ENCODE data around the gene RCL1. TPM values are rescaled to one million over a fixed set of nuclear protein-coding genes. Genes with fewer than 3 reads are reported as not detected.
A peak's percentile ranks its signal among the peaks of the same experiment; 100 is the strongest.
"Not testable (repeated sequence)": the region's sequence is repeated elsewhere in the genome, so short reads cannot be mapped to it uniquely, and the experiment has no call there.

Gene RCL1
- total RNA-seq, 1 donor: 27.7 TPM

GRCh38 chr9:4769321-4770080 is 23.2 kb upstream of the RCL1 start:
- Histone ChIP-seq H3K4me1 (ENCODE audit: insufficient read depth, low read length) (no peaks in the 10 kb centered on the region), H3K9me3 (ENCODE audit: low read depth, low read length) (no peaks in the 10 kb centered on the region), H3K4me3 (ENCODE audit: low read length) (no peak overlapping the region), H3K27me3 (ENCODE audit: insufficient read depth, low read length) (no peaks in the 10 kb centered on the region)

GRCh38 chr9:4771788-4772187 is 21.0 kb upstream of the RCL1 start:
- no peaks in the 10 kb centered on the region for H3K4me1 ChIP-seq (ENCODE audit: insufficient read depth, low read length)
- H3K4me3 ChIP-seq (ENCODE audit: low read length): no peak overlapping the region
- no peaks in the 10 kb centered on the region for H3K27me3 ChIP-seq (ENCODE audit: insufficient read depth, low read length)
- H3K9me3 ChIP-seq (ENCODE audit: low read depth, low read length): no peaks in the 10 kb centered on the region

GRCh38 chr9:4774209-4774608 is 18.5 kb upstream of the RCL1 start:
- Histone ChIP-seq H3K27me3 (ENCODE audit: insufficient read depth, low read length) (no peaks in the 10 kb centered on the region), H3K4me1 (ENCODE audit: insufficient read depth, low read length) (no peaks in the 10 kb centered on the region), H3K4me3 (ENCODE audit: low read length) (no peak overlapping the region), H3K9me3 (ENCODE audit: low read depth, low read length) (no peaks in the 10 kb centered on the region)

DNA sequence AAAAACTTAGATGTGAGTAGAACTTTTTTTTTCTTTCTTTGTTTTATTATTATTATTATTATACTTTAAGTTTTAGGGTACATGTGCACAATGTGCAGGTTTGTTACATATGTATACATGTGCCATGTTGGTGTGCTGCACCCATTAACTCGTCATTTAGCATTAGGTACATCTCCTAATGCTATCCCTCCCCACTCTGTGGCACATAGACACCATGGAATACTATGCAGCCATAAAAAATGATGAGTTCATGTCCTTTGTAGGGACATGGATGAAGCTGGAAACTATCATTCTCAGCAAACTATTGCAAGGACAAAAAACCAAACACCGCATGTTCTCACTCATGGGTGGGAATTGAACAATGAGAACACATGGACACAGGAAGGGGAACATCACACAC is 17.8 kb upstream of the RCL1 start:
- H3K4me1 ChIP-seq (ENCODE audit: insufficient read depth, low read length); H3K4me3 ChIP-seq (ENCODE audit: low read length); H3K9me3 ChIP-seq (ENCODE audit: low read depth, low read length); H3K27me3 ChIP-seq (ENCODE audit: insufficient read depth, low read length): not testable (repeated sequence)

DNA sequence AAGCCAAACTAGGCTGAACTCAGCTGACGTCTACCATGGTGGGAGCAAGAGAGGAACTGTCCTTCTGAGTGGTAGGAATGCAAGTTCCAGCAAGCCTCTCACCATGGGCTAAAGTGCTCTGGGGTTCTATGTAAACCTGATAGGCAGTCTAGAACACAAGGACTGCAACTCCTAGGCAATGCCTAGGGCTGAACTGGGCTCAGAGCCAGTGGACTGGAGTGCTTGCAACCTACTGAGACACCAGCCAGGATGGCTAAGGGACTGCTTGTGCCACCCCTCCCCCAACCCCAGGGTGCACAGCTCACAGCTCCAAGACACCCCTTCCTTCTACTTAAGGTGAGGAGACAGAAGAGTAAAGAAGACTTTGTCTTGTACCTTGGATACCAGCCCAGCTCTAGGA is 12.1 kb upstream of the RCL1 start:
- no peaks in the 10 kb centered on the region for H3K4me1 ChIP-seq (ENCODE audit: insufficient read depth, low read length)
- no peaks in the 10 kb centered on the region for H3K27me3 ChIP-seq (ENCODE audit: insufficient read depth, low read length)
- no peaks in the 10 kb centered on the region for H3K9me3 ChIP-seq (ENCODE audit: low read depth, low read length)
- H3K4me3 ChIP-seq (ENCODE audit: low read length): no peak overlapping the region

- Histone ChIP-seq H3K4me3 (ENCODE audit: low read length) (no peak overlapping the region), H3K9me3 (ENCODE audit: low read depth, low read length) (no peaks in the 10 kb centered on the region), H3K27me3 (ENCODE audit: insufficient read depth, low read length) (no peaks in the 10 kb centered on the region), H3K4me1 (ENCODE audit: insufficient read depth, low read length) (no peaks in the 10 kb centered on the region)
These were observed 11.3 kb upstream of the RCL1 start for GRCh38 chr9:4781408-4781807.

- not testable (repeated sequence) for H3K4me3 ChIP-seq (ENCODE audit: low read length); H3K9me3 ChIP-seq (ENCODE audit: low read depth, low read length); H3K4me1 ChIP-seq (ENCODE audit: insufficient read depth, low read length); H3K27me3 ChIP-seq (ENCODE audit: insufficient read depth, low read length)
These were observed 9.6 kb upstream of the RCL1 start for GRCh38 chr9:4783191-4783590.

DNA sequence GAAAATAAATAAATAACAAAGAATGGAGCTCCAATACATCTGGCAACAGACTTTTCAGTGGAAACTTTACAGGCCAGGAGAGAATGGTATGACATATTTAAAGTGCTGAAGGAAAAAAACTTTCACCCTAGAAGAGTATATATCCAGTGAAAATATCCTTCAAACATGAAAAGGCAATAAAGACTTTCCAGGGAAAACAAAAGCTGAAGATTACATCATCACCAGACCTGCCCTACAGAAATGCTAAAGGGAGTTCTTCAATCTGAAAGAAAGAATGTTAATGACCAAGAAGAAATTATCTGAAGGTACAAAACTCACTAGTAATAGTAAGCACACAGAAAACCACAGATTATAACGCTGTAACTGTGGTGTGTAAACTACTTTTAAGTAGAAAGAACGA is 8.3 kb upstream of the RCL1 start:
- Histone ChIP-seq H3K9me3 (ENCODE audit: low read depth, low read length) (no peaks in the 10 kb centered on the region), H3K27me3 (ENCODE audit: insufficient read depth, low read length) (no peaks in the 10 kb centered on the region), H3K4me1 (ENCODE audit: insufficient read depth, low read length) (no peaks in the 10 kb centered on the region), H3K4me3 (ENCODE audit: low read length) (no peak overlapping the region)

DNA sequence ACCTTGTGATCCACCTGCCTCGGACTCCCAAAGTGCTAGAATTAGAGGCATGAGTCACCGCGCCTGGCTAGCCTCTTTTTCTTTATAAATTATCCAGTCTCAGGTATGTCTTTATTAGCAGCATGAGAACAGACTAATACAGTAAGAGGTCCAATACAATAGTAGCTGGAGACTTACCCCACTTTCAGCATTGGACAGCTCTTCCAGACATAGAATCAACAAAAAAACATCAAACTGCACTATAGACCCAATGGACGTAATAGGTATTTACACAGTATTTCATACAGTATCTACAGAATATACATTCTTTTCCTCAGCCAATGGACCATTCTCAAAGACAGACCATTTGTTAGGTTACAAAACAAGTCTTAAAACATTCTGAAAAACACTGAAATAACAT is 6.1 kb upstream of the RCL1 start:
- Histone ChIP-seq H3K4me3 (ENCODE audit: low read length) (no peak overlapping the region), H3K9me3 (ENCODE audit: low read depth, low read length) (no peaks in the 10 kb centered on the region), H3K27me3 (ENCODE audit: insufficient read depth, low read length) (no peaks in the 10 kb centered on the region), H3K4me1 (ENCODE audit: insufficient read depth, low read length) (no peaks in the 10 kb centered on the region)

DNA sequence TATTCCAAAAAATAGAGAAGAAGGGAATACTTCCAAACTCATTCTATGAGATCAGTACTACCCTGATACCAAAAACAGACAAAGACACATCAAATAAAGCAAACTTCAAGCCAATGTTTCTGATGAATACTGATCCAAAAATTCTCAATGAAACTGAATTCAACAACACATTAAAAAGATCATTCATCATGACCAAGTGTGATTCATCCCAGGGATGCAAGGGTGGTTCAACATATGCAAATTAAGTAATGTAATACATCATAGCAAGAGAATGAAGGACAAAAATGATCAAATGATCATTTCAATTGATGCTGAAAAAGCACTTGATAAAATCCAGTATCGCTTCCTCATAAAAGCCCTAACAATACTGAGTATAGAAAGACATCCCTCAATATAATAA is 4.9 kb upstream of the RCL1 start:
- no peak overlapping the region for H3K4me3 ChIP-seq (ENCODE audit: low read length)

DNA sequence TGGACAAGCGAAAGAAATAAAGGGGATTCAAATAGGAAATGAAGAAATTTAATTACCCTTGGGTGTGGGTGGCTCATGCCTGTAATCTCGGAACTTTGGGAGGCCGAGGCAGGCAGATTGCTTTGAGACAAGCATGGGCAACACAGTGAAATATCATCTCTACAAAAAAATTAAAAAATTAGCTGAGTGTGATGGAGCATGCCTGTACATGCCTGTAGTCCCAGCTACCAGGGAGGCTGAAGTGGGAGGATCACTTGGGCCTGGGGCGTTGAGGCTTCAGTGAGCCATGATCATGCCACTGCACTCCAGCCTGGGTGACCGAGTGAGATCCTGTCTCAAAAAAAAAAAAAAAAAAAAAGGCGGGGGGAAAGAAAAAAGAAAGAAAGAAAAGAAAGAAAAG is 4.0 kb upstream of the RCL1 start:
- no peaks in the 10 kb centered on the region for H3K9me3 ChIP-seq (ENCODE audit: low read depth, low read length)
- H3K4me1 ChIP-seq (ENCODE audit: insufficient read depth, low read length): peaks cover 12% of the 10 kb centered on the region
- no peak overlapping the region for H3K4me3 ChIP-seq (ENCODE audit: low read length)
- no peaks in the 10 kb centered on the region for H3K27me3 ChIP-seq (ENCODE audit: insufficient read depth, low read length)

More for the DNA sequence above, 4.9 kb upstream of the RCL1 start:
- Histone ChIP-seq H3K9me3 (ENCODE audit: low read depth, low read length) (no peaks in the 10 kb centered on the region), H3K4me1 (ENCODE audit: insufficient read depth, low read length) (peaks cover 6% of the 10 kb centered on the region), H3K27me3 (ENCODE audit: insufficient read depth, low read length) (no peaks in the 10 kb centered on the region)

GRCh38 chr9:4792054-4792571 is 631 bp upstream of the RCL1 start:
- Histone ChIP-seq H3K9me3 (ENCODE audit: low read depth, low read length) (no peaks in the 10 kb centered on the region), H3K27me3 (ENCODE audit: insufficient read depth, low read length) (no peaks in the 10 kb centered on the region), H3K4me3 (ENCODE audit: low read length) (peak overlapping the region; percentile 76), H3K4me1 (ENCODE audit: insufficient read depth, low read length) (peaks cover 27% of the 10 kb centered on the region)

DNA sequence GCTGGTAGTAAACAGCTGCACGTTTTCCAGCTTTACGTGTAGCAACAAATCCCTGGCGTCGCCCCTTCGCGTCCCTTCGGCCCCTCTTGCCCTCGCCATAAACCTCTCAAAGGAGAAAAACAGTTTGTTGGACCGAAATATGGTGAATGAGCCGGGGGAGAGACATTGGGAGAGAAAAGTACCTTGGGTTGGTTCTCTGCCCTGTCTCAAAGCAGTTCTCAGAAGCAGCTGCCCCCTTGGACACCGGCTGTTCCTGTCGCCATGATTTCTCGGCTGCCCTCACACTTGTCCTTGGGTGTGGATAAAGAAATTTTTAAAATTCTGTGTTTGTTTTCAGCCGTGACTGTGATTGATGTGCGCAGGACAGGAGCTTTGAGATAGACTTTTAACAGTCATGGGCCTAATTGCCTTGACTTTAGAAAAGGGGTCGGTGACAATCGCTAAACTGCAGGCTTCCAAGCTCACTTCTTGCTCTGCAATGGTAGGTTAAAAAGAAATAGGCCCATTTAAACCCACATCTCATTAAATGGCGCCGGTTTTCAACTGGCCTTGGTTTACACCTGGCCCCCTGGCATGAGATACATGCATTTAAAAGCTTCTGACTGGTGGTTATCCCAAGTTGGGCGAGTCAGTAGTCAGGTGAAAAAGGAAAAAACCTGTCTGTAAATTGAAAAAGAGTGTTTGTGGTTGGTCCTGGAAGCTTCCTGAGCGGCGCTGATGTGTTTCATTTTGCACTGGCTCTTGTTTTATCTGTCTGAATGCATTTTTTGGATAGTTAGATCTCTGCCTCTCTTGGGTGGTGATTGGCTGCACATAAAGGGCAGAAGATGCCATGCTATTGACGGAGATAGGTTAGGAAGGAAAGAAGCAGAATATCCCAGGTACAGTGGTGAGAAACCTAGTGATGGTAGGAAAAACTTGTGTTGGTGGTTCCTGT is 983 bp downstream of the RCL1 start:
- Histone ChIP-seq H3K27me3 (ENCODE audit: insufficient read depth, low read length) (no peaks in the 10 kb centered on the region), H3K4me3 (ENCODE audit: low read length) (peak overlapping the region; percentile 76), H3K4me1 (ENCODE audit: insufficient read depth, low read length) (peaks cover 43% of the 10 kb centered on the region), H3K9me3 (ENCODE audit: low read depth, low read length) (no peaks in the 10 kb centered on the region)

GRCh38 chr9:4794691-4795090 is 1.9 kb downstream of the RCL1 start:
- no peaks in the 10 kb centered on the region for H3K9me3 ChIP-seq (ENCODE audit: low read depth, low read length)
- H3K4me3 ChIP-seq (ENCODE audit: low read length): no peak overlapping the region
- H3K27me3 ChIP-seq (ENCODE audit: insufficient read depth, low read length): no peaks in the 10 kb centered on the region
- H3K4me1 ChIP-seq (ENCODE audit: insufficient read depth, low read length): peaks cover 51% of the 10 kb centered on the region

DNA sequence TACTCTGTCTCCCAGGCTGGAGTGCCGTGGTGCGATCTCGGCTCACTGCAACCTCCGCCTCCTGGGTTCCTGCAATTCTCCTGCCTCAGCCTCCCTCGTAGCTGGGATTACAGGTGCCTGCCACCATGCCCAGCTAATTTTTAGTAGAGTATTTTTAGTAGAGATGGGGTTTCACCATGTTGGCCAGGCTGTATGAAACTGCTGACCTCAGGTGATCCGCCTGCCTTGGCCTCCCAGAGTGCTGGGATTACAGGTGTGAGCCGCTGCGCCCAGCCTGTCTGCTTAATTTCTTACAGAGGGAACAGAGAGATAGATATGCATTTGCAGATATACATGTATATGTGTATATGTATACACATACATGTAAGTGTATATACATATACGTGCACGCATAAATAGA is 2.4 kb downstream of the RCL1 start:
- not testable (repeated sequence) for H3K27me3 ChIP-seq (ENCODE audit: insufficient read depth, low read length); H3K4me3 ChIP-seq (ENCODE audit: low read length); H3K9me3 ChIP-seq (ENCODE audit: low read depth, low read length)
- peaks cover 52% of the 10 kb centered on the region for H3K4me1 ChIP-seq (ENCODE audit: insufficient read depth, low read length)

Data from mononuclear cell (primary cell).